Dedifferentiated amniotic fluid mesenchymal stem cell (primary cell): ENCODE results near the gene CLCNKB.

Source experiments
- DNase-seq: peaks from one replicate; pipeline ENCODE4 v3.0.0-alpha.2; 2016; ENCODE audit errors: extremely low spot score

CLCNKB gene

DNA sequence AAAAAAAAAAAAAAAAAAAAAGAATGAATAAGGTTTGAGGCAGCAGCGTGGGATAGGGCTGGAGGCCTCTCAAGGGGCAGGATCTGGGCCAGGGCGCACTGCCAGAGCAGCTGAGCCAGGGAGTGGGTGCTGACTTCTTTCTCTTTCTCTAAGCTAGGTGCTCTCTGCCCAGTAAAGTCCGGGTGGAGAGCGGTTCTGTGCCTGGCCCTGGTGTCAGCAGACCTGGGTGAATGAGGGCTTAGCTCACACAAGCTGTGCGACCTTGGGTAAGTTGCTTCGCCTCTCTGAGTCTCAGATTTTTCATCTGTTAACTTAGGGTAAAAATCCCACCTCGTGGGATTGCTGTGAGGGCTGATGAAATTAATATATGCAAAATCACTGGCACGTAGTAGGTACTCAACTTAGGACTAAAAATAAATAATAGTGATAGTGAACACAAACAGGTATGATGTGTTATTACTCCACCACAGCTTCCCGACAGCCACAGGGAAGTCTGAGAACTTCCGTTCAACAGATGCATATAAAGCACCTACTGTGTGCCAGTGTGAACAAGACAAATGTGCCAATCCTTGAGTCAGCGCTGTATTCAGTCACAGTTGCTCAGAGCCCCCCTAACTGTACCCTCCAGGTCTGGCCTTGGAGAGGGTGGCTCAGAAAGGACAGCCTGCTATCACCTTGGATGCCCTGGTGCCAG lies 31.9 kb downstream of the CLCNKB start:
- peak; percentile 17 for DNase-seq

DNA sequence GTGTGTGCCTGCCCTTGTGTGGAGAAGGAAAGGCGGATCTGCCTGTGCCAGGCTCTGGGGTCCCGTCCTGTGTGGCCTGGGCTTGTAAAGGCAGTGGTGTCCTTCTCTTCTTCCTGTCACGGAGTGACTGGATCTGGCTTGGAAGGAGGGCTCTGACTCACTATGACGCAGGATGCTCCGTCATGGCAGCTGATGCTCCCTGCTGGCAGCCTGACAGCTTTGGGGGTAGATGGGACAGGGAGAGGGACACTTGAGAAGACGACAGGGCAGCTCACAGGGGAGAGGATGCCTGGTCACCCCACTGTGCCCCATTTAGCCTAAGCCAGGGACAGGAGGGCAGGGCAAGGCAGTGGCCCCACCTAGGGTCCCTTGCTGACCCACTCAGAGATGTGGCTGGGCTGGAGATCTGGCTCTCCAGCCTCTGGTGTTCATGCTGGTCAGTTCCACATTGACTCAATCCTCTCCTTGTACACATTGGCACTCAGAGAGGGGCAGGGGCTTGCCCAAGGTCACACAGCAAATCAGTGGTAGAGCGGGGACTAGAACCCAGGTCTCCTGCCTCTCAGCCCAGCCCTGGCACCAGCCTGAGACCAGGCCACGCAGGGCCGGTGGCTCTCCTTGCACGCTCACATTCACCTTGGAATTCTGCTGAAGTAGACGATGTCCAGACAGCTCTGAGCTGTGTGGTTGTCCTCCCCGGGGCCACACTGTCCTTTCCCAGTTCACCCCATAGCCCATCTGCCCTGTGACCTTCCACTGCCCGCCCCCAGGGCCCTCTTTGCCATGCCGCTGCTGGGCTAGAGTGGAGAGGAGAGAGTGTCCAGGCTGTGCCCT lies 32.7 kb downstream of the CLCNKB start:
- DNase-seq: peak; percentile 66

DNA sequence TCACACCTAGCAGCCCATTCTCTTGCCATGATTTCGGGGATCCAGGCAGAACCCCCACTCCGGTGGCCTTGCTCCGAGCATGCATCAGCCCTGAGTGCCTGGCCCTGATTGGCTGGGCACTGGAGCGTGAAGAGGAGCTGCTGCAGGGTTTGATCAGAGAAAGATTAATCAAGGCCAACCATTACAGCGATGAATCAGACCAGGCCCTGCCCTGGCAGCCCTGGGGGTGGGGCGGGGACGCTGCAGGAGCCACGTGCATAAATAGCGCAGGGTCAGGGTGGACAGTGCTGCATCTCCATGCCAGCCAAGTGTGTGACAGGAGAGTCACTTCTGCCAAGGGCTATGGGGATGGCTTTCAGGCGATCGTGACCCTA lies 33.3 kb downstream of the CLCNKB start:
- peak; percentile 16 for DNase-seq

- DNase-seq: no peak
Observed at GRCh38 chr1:16077406-16078245, 34.0 kb downstream of the CLCNKB start.

- DNase-seq: peak; percentile 49
Observed at GRCh38 chr1:16078925-16079656, 35.5 kb downstream of the CLCNKB start.

DNA sequence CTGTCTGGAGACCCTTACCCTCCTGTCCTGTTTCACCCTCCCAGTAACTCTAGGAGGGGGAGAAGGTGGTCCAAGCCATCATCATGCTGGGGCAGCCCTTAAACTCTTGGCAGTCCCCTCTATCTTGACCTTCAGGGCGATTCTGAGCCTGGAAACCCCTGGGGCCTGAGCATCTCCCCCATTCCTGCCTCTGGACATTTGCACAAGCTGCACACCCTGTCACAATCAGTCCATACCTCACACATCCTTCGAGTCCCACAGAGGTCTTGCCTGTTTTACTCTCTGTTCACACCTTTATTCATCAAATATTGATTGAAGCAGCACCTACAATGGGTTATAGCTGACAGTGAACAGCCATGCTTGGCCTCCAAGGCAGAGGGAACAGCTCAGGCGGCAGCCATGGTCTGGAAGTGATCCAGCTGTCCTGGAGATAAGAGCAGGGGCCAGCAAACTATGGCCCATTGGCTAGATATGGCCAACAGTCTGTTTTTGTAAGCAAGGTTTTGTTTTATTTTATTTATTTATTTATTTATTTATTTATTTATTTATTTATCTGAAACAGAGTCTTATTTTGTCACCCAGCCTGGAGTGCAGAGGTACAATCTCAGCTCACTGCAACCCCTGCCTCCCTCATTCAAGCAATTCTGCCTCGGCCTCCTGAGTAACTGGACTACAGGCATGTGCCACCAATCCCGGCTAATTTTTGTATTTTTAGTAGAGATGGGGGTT lies 37.0 kb downstream of the CLCNKB start:
- no peak for DNase-seq

GRCh38 chr1:16081636-16082035 lies 38.1 kb downstream of the CLCNKB start:
- no peak for DNase-seq

GRCh38 chr1:16082283-16083038 lies 38.9 kb downstream of the CLCNKB start:
- peak; percentile 40 for DNase-seq

DNA sequence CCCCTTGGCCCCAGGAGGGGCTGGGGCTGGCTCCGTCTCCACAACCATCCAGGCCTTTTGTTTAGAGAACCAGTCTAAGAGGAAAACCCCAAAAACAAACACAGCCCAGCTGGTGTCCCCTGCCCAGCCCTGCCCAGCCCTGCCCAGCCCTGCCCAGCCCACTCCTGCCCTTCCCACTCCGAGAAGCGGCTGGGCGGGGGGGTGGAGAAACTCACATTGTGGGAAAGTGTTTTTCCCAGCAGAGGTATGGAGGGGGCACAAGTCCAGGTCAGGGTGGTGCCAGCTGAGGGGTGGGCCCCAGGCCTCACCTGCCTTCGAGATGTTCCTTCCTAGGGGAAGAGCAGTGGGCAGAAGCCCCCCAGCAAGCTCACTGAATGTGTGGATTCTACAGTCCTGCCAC lies 39.9 kb downstream of the CLCNKB start:
- DNase-seq: no peak

GRCh38 chr1:16085522-16085921 lies 41.9 kb downstream of the CLCNKB start:
- no peak for DNase-seq

- DNase-seq: no peak
Observed at GRCh38 chr1:16087733-16088132, 44.2 kb downstream of the CLCNKB start.

DNA sequence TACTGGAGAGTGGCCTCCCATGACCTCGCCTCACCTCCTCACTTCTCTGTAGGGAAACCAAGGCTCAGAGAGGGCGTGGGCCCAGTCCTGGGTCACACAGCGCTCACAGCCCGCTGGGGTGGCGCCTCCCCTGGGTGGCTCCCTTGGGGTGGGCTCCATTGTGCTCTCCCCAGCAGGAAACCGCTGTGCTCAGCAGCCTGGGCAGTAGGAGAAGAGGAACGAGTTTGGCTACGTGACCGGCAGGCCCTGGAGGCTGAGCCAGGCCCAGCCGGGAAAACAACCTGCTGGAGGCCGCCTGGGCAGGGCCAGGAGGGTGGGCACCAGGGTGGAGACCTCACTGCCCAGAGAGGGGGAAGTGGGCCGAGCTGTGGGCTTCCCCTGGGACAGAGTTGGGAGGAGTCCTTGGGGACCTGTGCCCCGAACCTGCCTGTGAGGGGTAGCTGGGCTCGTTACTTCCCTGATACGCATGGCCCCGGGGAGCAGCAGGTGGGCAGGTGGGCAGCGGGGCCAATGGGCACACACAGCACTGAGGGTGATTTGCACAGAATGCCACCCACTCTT lies 44.8 kb downstream of the CLCNKB start:
- no peak for DNase-seq

DNA sequence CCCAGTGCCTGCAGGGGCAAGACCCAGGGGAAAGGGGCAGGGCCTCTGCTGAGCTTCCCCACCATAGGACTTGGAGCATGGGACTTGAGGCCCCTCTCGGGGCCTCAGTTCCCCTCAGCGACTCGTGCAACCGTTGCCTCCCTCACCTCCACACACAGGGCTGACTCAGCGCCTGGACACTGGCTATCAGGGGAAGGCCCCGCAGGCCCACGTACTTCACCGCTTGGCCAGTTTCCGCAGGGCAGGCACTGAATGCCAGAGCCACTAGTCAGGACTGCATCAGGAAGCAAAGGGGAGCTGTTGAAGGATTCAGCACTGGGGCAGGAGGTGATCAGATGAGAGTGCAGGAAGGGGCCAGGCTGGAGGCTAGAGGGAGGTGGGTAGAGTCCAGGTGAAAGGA lies 45.4 kb downstream of the CLCNKB start:
- DNase-seq: peak; percentile 78

- no peak for DNase-seq
Observed at GRCh38 chr1:16090076-16090826, 46.7 kb downstream of the CLCNKB start.

DNA sequence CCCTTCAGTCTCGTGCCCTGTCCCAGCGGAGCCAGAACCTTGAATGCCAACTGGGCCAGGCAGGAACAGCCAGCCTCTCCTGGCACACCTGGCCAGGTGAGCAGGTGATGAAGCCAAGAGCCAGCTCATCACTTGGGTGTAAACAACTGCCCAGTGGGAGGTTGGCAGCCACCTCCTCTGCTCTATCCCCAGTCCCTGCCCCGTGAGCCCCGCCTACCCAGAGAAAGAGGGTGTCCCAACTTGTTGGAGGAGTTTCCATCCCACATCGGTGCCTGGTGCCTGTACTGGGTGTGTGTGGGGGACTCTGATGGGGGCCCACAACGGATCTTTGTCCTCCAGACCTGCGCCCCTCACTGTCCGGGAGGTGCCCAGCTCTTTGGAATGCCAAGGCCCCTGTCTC lies 47.7 kb downstream of the CLCNKB start:
- DNase-seq: no peak

- no peak for DNase-seq
Observed at GRCh38 chr1:16092097-16092922, 48.7 kb downstream of the CLCNKB start.

GRCh38 chr1:16092923-16093511 lies 49.4 kb downstream of the CLCNKB start:
- no peak for DNase-seq

GRCh38 chr1:16093611-16094010 lies 50.0 kb downstream of the CLCNKB start:
- DNase-seq: no peak
